SK-N-SH (cell line): ENCODE results near the gene ZHX3.

Experiments used
- CHD2 ChIP-seq: fragments of 150-350 bp; IDR thresholded peaks from 2 replicates; pipeline ENCODE4 v1.6.1; 2018; ENCODE audit warnings: low read length; ENCODE audit not compliant: partially characterized antibody
- EP300 ChIP-seq, 2 experiments: IDR thresholded peaks; 2 replicates each; pipeline versions ENCODE4 v1.4.0 to v1.6.1; 2012; ENCODE audit warnings: borderline replicate concordance in 1 of 2, low read depth in 1 of 2, low read length in 1 of 2
- FOXM1 ChIP-seq: IDR thresholded peaks from 2 replicates; pipeline ENCODE4 v1.4.0; 2012; ENCODE audit warnings: low read depth, mild to moderate bottlenecking
- MAX ChIP-seq: IDR thresholded peaks from 2 replicates; pipeline ENCODE4 v1.4.0; 2012; ENCODE audit warnings: low read depth
- MXI1 ChIP-seq: IDR thresholded peaks from 2 replicates; pipeline ENCODE4 v1.6.1; 2012; ENCODE audit warnings: mild to moderate bottlenecking, low read depth, low read length, improper control_type of control experiment
- RAD21 ChIP-seq: IDR thresholded peaks from 2 replicates; pipeline ENCODE4 v1.6.1; 2012; ENCODE audit warnings: mild to moderate bottlenecking, low read length
- REST ChIP-seq: IDR thresholded peaks from 2 replicates; pipeline ENCODE4 v1.6.1; 2012; ENCODE audit warnings: mild to moderate bottlenecking, low read depth, low read length, moderate library complexity
- SMC3 ChIP-seq: IDR thresholded peaks from 2 replicates; pipeline ENCODE4 v1.6.1; 2012; ENCODE audit warnings: low read depth, low read length, improper control_type of control experiment
- TAF1 ChIP-seq: IDR thresholded peaks from 2 replicates; pipeline ENCODE4 v1.6.1; 2012; ENCODE audit warnings: low read depth, mild to moderate bottlenecking, low read length, moderate library complexity, borderline replicate concordance
- ZBTB33 ChIP-seq: IDR thresholded peaks from 2 replicates; pipeline ENCODE4 v1.4.0; 2012; ENCODE audit warnings: low read depth, borderline replicate concordance
- TF ChIP-seq, protein P1 (sequence below): fragments of 200-600 bp; sonication (generic); IDR thresholded peaks from 2 replicates; pipeline ENCODE4 v1.6.1; 2017; ENCODE audit warnings: antibody characterized with exemption, mild to moderate bottlenecking, moderate library complexity

- no peak for TF ChIP-seq EP300 (IDR thresholded peaks at IDR 0.05; ENCODE audit: borderline replicate concordance in 1 of 2, low read depth in 1 of 2, low read length in 1 of 2)
- TF ChIP-seq REST: no peak
- TF ChIP-seq, protein P1, sequence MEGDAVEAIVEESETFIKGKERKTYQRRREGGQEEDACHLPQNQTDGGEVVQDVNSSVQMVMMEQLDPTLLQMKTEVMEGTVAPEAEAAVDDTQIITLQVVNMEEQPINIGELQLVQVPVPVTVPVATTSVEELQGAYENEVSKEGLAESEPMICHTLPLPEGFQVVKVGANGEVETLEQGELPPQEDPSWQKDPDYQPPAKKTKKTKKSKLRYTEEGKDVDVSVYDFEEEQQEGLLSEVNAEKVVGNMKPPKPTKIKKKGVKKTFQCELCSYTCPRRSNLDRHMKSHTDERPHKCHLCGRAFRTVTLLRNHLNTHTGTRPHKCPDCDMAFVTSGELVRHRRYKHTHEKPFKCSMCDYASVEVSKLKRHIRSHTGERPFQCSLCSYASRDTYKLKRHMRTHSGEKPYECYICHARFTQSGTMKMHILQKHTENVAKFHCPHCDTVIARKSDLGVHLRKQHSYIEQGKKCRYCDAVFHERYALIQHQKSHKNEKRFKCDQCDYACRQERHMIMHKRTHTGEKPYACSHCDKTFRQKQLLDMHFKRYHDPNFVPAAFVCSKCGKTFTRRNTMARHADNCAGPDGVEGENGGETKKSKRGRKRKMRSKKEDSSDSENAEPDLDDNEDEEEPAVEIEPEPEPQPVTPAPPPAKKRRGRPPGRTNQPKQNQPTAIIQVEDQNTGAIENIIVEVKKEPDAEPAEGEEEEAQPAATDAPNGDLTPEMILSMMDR: no peak
- TF ChIP-seq CHD2: no peak
- TF ChIP-seq ZBTB33: no peak
- no peak for TF ChIP-seq SMC3
- no peak for TF ChIP-seq FOXM1
- no peak for TF ChIP-seq RAD21
- TF ChIP-seq MAX: no peak
- no peak for TF ChIP-seq TAF1
- no peak for TF ChIP-seq MXI1
Measured at GRCh38 chr20:41320441-41320840, 2.9 kb upstream of the ZHX3 start.
